Stimulated activated CD8-positive, alpha-beta memory T cell treated with anti-CD3 and anti-CD28 coated beads, Interleukin-15, amount 100 ng/mL, for 48 hours (primary cell): ENCODE results near the gene KRTAP4-9.
"Not testable (repeated sequence)": the region's sequence is repeated elsewhere in the genome, so short reads cannot be mapped to it uniquely, and the experiment has no call there.

Source experiments
- DNase-seq, 2 donors: peaks; one replicate each; pipeline ENCODE4 v3.0.0-alpha.2; 2020; ENCODE audit warnings: low read depth in 2 of 2

KRTAP4-9 gene

DNA sequence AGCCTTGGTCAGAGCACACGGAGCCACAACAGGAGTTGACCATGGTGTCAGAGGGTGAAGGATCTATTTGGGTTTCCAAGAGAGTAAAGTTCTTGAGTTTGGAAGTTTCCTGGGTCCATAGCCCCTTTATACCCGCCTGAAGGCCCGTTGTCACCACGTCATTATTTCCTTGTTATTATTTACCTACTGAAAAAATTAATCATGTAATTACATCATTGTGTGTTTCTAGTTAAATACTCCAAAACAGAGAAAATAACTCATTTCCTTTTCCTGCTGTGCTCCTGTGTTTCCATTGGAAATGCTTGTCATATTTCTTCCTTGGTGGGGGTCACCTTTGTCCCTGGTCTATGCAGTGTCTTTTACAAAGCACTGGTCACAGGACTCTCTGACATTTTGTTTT lies 7.1 kb upstream of the KRTAP4-9 start, which contains the start of gene KRTAP4-8:
Gene KRTAP4-8, minus strand, starts transcription at position 101 of the 400 bp plus-strand sequence. Its CDS starts 58 bp downstream, at position 43.
- no peak for DNase-seq

DNA sequence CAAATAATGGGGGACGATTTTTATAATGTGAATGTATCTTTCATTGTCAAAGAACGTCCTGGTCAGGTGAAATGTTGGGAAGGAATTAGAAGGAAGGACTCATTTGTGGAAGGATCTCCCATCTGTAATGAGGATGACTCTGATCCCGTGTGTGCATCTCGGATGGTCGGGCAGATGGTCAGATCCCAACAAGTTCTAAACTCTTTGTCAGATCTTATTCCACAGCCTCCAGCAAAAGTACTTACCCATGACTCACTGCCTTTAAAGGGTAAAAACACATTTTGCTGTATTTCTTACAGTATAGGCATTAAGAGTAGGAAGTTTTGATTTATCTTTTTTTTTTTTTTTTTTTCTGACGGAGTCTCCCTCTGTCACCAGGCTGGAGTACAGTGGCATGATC lies 6.7 kb upstream of the KRTAP4-9 start:
- DNase-seq, result no peak

DNA sequence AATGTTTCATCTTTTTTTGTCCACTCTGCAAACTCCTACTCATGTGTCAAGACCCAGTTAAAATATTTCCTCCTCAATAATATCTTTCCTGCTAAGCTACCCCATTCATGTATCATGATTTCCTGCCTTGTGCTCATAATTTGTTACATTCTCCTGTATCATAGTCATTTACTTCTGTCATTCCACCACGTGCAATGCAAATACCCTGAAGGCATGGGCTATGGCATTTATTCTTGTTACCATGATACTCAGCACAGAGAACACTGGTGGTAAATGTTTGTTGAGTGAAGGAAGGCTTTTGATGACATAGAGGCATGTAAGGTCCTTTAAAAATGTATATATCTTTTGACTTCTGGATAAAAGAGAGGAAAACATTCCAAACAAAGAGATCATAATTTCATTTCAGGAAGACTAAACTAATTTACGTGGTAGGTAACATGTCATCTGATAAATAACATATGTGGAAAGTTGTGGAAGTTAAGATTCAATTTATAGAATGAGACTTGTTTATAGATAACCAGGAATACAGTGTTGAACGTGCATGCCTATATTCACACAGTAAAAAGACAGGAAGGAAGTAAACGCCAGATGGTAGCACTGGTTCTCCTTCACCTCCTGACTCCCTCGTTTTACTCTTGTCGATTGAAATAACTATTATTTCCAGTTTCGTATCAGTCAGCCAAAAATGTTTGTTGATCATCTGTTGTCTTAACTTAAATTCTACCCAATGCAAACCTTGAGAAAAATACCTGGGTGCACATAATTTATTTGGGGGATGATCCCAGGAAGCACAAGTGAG lies 5.3 kb upstream of the KRTAP4-9 start:
- not testable (repeated sequence) for DNase-seq

DNA sequence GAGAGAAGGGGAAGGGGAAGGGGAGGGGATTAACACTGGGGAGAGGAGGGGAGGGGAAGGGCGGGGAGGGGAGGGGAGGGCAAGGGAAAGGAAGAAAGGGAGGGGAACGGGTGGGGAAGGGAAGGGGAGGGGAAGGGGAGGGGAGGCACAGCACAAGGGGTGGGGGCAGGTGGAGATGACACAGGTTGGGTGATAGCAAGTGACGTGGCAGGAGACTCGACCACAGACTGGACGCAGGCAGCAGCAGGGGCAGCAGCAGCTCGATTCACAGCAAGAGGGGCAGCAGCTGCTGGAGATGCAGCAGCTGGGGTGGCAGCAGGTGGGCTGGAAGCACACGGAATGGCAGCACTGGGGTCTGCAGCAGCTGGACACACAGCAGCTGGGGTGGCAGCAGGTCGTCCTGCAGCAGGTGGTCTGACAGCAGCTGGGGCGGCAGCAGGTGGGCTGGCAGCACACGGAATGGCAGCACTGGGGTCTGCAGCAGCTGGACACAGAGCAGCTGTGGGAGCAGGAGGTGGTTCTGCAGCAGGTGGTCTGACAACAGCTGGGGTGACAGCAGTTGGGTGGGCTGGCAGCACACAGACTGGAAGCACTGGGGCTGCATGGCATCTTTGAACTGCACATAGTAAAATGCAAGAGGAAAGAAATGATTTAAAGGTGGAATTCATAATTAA lies 3.5 kb upstream of the KRTAP4-9 start, which contains the start of gene KRTAP4-16:
Gene KRTAP4-16, minus strand, starts transcription at position 624 of the 674 bp plus-strand sequence. Its CDS starts 0 bp downstream, at position 624.
- no peak for DNase-seq

DNA sequence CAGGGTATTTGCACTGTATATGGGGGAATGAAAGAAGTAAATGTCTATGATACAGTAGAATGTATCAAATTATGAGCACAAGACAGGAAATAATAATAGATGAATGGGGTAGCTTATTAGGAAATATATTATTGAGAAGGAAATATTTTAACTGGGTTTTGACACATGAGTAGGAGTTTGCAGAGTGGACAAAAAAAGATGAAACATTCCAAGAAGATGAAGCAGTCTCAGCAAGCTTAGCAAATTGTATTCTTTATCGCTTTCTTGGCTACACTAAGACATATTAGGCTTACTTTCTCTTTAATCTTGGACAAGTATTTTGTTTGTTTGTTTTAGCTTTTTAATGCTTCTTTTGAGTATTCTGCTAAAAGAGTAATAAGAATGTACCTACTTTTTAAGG lies 1.3 kb upstream of the KRTAP4-9 start:
- no peak for DNase-seq

DNA sequence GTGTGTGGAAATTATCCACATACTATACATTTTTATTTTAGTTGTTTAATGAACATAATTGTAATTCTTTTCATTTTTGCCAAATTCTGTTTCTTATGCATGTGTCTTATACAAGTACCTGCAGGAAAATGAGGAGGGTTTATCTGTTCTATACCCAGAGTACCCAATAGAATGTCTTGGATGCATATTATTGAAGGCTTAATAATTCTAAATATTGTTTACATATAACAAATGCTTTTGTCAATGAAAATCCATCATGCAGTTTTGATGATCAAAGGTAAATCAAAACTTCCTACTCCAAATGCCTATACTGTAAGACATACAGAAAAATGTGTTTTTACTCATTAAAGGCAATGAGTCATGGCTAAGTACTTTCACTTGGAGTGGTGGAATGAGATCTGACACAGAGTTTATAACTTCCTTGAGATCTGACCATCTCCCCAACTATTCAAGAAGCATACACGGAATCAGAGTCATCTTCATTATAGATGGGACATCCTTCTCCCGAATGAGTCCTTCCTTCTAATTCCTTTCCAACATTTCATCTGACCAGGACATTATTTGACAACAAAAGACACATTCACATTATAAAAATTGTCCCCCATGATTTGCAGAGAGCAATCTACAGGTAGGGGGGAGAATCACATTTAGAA lies 677 bp upstream of the KRTAP4-9 start:
- DNase-seq, result not testable (repeated sequence)

DNA sequence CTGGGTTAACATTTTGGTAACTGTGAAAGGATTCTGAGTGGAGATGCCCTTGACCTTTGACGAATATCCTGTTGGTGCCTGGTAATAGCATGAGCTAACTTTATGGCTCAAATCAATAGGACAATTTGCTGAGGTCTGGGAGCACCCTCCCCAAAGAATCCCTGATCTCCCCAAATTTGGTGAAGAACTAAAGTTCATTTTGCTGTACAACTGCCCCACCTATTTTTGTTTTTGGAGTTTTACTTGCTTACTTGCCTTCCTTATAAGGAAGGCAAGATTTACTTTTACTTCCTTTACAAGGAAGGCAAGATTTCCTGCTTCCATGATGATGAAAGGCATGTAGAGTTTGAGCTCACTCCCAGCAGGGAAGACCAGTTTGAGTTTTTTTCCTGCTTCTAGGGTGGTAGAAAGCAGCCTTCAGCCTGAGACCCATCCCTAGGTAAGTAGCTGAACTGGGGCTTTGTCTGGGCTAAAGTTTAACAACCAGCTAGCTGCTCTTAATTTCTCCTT lies 2.8 kb downstream of the KRTAP4-9 start:
- no peak for DNase-seq

DNA sequence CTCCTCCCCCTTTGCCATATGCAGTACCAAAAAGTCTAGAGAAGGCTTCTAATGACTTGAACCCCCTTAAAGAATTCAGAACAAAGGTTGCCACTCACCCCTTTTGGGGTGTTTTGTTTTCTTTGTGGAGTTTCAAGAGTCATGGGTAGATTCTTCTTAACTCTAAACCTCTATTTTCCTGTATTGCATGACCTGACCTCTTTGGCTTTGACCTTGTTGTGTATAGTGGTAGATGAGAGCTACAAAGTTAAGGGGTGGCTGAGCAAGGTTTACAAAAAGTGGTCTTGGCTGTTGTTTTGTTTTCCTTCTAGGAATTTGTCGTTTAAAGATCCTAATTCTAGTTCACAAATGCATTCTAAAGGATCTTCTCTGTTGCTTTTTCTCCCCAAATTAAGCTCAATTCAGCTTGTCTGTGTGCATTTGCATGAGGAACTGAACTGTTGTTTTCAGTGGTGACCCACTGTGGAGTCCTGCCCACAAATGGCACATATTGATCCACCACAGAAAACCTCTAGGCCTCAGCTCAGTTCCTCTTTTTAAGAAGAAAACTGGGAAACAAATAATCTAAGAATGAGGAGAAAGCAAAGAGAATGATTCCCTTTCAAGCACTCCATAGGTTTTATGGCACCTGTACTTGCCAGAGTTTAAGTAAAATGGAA lies 3.7 kb downstream of the KRTAP4-9 start:
- not testable (repeated sequence) for DNase-seq

DNA sequence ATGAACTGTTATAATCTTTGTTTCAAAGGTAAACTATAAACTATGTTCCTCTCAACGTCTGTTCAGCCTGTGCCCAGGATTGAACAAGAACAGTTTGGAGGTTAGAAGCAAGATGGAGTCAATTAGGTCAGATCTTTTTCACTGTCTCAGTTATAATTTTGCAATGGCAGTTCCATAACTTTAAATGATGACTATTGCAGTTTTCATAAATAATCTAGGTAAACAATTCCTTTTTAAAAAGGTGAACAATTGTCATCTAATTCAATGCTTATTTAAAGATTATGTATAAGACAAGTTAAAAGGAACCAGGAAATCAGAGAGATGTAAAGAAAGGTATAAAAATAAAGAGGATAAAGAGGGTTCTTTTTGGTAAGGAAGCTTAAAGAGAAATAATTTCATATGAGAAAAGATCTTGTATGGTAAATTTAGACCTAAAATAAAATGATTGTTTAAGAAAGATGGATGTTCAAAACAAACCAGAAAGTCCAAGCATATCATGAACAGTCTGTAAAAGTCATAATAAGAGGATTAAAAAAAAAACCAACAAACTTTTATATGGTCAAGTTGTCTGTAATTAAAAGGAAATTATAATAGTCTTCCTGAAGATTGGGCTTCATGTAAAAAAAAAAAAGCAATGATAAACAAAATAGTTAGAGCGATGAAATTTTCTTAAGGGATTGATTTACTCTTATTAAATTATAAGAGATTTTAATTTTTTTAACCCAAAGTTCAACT lies 6.1 kb downstream of the KRTAP4-9 start:
- no peak for DNase-seq

DNA sequence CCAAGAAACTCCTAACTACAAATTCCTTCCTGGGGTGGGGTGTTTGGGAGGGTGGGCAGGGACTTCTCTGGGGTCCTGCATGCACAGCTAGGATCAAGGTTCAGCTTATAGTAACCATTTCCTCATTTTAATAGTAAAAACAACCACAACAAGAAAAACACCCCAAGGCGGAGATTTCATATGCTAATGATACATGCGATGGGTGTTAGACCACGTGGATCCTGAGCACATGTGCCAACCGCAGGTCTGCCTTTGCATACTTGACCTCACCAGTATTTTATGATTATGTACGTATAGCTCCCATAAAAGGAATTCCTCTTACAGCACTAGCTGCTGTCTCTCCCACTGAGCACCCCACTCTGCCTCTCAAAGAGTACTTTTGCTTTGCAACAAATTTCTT lies 11.1 kb downstream of the KRTAP4-9 start:
- DNase-seq, result no peak

DNA sequence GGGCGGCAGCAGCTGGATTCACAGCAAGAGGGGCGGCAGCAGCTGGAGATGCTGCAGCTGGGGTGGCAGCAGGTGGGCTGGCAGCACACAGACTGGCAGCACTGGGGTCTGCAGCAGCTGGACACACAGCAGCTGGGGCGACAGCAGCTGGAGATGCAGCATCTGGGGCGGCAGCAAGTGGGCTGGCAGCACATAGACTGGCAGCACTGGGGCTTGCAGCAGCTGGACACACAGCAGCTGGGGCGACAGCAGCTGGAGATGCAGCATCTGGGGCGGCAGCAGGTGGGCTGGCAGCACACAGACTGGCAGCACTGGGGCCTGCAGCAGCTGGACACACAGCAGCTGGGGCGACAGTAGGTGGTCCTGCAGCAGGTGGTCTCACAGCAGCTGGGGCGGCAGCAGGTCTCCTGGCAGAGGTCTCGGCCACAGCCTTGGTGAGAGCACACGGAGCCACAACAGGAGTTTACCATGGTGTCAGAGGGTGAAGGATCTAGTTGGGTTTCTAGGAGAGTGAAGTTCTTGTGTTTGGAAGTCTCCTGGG lies 12.7 kb downstream of the KRTAP4-9 start, which contains the start of gene KRTAP4-11:
Gene KRTAP4-11, minus strand, starts transcription at position 528 of the 541 bp plus-strand sequence. Its CDS starts 58 bp downstream, at position 470.
- DNase-seq, result not testable (repeated sequence)

DNA sequence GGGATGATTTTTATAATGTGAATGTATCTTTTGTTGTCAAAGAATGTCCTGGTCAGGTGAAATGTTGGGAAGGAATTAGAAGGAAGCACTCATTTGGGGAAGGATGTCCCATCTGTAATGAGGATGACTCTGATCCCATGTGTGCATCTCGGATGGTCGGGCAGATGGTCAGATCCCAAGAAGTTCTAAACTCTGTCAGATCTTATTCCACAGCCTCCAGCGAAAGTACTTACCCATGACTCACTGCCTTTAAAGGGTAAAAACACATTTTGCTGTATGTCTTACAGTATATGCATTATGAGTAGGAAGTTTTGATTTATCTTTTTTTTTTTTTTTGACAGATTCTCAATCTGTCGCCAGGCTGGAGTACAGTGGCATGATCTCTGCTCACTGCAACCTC lies 13.5 kb downstream of the KRTAP4-9 start:
- DNase-seq, result no peak

DNA sequence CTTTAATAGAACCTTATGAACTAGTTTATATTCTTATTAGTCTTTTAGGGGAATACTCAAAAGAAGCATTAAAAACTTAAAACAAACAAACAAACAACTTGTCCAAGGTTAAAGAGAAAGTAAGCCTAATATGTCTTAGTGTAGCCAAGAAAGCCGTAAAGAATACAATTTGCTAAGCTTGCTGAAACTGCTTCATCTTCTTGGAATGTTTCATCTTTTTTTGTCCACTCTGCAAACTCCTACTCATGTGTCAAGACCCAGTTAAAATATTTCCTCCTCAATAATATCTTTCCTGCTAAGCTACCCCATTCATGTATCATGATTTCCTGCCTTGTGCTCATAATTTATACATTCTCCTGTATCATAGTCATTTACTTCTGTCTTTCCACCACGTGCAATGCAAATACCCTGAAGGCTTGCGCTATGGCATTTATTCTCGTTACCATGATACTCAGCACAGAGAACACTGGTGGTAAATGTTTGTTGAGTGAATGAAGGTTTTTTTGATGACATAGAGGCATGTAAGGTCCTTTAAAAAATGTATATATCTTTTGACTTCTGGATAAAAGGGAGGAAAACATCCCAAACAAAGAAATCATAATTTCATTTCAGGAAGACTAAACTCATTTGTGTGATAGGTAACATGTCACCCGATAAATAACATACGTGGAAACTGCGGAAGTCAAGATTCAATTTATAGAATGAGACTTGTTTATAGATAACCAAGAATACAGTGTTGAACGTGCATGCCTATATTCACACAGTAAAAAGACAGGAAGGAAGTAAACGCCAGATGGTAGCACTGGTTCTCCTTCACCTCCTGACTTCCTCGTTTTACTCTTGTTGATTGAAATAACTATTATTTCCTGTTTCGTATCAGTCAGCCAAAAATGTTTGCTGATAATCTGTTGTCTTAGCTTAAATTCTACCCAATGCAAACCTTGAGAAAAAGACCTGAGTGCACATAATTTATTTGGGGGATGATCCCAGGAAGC lies 14.8 kb downstream of the KRTAP4-9 start:
- DNase-seq, result not testable (repeated sequence)

DNA sequence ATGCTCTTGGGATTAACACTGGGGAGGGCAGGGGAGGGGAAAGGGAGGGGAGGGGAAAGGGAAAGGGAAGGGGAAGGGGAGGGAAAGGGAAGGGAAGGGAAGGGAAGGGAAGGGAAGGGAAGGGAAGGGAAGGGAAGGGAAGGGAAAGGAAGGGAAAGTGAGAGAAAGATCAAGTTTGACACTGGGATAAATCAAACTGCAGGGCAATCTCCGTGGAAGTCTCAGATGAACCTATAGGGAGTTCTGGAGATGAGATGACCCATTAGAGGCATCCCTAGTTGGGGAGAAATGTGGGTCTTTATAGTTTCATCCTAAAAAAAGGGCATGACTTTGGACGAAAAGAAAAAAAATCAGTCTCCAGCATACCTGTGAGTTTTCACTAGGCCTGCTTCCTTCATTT lies 16.6 kb downstream of the KRTAP4-9 start:
- DNase-seq, result no peak

DNA sequence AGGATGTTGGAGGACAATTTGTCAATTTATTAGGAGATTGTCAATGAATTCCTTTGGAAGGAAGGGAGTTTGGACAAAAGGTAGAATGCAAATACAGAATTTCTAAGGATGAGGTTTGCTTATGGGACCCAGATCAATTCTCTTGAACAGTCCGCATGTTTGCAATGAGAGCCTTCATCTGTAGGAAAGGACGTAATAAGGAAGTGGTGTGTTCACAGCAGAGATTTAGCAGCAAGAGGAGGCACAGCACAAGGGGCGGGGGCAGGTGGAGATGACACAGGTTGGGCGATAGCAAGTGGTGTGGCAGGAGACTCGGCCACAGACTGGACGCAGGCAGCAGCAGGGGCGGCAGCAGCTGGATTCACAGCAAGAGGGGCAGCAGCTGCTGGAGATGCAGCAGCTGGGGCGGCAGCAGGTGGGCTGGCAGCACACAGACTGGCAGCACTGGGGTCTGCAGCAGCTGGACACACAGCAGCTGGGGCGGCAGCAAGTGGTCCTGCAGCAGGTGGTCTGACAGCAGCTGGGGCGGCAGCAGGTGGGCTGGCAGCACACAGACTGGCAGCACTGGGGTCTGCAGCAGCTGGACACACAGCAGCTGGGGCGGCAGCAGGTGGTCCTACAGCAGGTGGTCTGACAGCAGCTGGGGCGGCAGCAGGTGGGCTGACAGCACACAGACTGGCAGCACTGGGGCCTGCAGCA lies 18.3 kb downstream of the KRTAP4-9 start:
- not testable (repeated sequence) for DNase-seq

DNA sequence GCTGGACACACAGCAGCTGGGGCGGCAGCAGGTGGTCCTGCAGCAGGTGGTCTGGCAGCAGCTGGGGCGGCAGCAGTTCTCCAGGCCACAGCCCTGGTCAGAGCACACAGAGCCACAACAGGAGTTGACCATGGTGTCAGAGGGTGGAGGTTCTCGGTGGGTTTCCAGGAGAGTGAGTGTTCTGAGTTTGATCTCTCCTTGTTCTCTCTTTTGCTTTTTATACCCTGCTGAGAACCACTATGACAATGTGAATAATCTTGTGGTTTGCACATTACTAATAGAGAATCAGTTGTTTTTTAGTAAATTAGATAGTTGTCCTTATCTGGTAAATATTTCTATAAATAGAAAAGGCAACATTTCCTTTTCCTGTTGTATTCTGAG lies 18.8 kb downstream of the KRTAP4-9 start, which contains the start of gene KRTAP4-12:
Gene KRTAP4-12, minus strand, starts transcription at position 192 of the 381 bp plus-strand sequence. Its CDS starts 60 bp downstream, at position 132.
- DNase-seq, result not testable (repeated sequence)

DNA sequence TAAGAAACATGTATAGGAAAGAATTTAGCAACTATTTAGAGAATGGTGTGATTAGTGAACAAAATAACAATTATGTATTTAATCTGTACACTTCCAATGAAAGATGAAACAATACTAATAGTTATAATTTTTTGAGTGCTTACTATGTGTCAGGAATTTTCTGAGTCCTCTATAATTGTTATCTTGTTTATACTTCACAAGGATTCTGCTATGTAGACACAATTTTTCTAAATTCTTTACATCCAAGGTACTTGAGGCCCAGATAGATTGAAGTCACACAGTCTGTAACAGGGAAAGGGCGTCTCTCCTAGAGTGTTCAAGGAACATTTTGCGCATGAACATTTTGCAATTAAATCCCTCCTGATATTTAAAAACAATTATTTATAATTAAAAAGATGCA lies 19.9 kb downstream of the KRTAP4-9 start:
- no peak for DNase-seq

DNA sequence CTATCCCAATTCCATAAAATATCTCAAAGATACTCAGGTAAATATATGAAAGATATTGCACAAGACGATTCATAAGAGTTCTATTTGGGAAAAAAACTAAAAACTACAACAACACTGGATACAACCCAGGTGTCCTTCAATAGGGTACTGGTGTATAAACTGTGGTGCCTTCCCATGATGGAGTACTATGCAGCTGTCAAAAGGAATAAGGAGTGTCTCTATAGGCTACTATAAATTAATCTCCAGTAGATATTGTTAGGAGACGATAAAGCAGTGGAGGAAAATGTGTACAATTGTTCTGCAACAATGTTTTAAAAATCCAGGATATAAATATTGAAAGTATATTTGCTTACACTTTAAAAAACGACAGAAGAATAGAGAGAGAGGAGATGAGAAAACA lies 21.2 kb downstream of the KRTAP4-9 start:
- DNase-seq, result no peak

DNA sequence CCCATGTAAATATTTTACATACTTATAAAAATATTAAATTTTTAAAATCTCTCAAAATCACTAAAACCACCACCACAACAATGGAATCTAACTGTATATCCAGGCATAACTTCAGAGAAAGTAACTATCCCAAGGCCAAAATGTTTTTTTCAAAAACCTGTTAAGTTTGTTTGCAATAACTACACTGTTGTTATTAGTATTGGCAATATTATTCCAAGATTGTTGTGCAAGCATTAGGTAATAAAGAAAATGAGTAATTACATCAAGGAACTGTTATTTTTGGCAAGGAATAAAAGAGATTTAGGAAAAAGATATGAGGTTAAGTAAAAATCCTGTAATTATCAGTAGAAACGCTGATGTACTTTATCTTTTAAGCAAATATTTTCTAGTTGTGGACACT lies 22.2 kb downstream of the KRTAP4-9 start:
- DNase-seq, result no peak
